AG09319 (cell line): ENCODE measurements around the gene OGDH.
"Not testable (repeated sequence)": the region's sequence is repeated elsewhere in the genome, so short reads cannot be mapped to it uniquely, and the experiment has no call there.

Source experiments
- DNase-seq: peaks from one replicate; pipeline ENCODE4 v3.0.0-alpha.2; 2010; ENCODE audit warnings: low read depth; ENCODE audit errors: extremely low read depth
- TF ChIP-seq, protein P1 (sequence below): IDR thresholded peaks from 2 replicates; pipeline ENCODE4 v1.5.1; 2011; ENCODE audit warnings: low read depth, mild to moderate bottlenecking, inconsistent platforms, low read length, moderate library complexity

Gene OGDH

DNA sequence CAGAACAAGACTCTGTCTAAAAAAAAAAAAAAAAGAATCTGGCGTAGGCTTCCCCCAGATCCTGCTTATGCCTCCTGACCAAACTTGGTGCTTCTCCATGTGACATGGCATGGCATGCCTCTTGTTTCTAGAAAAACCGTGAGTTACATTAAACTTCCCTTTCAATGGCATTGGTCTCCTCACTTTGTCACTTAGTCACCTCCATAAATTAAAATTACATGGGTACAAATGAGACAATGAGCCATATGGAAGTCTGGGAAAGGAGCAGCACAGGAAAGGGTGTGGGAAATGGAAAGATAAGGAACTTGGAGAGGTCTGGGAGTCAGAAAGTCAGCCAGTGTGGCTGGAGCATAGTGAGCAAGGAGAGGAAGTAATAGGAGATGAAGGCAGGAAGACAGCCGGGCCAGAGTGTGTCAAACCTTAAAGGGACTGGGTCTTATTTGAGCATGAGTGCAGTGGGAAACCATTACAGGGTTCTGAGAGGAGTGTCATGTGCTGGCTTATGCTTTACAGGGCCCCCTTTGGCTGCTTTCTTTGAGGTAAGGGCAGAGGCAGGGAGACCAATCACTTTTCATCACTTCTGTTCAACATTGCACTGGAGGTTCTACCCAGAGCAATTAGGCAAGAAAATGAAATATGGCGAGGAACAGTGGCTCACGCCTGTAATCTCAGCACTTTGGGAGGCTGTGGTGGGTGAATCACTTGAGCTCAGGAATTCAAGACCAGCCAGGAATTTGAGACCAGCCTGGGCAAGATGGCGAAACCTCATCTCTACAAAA is 120.9 kb downstream of the OGDH start:
- no peak for DNase-seq
- TF ChIP-seq, protein P1, sequence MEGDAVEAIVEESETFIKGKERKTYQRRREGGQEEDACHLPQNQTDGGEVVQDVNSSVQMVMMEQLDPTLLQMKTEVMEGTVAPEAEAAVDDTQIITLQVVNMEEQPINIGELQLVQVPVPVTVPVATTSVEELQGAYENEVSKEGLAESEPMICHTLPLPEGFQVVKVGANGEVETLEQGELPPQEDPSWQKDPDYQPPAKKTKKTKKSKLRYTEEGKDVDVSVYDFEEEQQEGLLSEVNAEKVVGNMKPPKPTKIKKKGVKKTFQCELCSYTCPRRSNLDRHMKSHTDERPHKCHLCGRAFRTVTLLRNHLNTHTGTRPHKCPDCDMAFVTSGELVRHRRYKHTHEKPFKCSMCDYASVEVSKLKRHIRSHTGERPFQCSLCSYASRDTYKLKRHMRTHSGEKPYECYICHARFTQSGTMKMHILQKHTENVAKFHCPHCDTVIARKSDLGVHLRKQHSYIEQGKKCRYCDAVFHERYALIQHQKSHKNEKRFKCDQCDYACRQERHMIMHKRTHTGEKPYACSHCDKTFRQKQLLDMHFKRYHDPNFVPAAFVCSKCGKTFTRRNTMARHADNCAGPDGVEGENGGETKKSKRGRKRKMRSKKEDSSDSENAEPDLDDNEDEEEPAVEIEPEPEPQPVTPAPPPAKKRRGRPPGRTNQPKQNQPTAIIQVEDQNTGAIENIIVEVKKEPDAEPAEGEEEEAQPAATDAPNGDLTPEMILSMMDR, result no peak

DNA sequence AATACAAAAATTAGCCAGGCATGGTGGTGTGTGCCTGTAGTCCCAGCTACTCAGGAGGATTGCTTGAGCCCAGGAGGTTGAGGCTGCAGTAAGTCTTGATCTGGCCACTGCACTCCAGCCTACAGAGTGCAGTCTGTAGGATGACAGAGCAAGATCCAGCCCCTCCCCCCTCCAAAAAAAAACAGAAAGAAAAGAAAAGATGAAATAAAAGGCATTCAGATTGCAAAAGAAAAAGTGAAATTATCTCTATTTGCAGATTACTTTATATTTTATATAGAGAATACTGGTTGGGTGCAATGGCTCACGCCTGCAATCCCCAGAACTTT is 121.5 kb downstream of the OGDH start:
- DNase-seq, result no peak

DNA sequence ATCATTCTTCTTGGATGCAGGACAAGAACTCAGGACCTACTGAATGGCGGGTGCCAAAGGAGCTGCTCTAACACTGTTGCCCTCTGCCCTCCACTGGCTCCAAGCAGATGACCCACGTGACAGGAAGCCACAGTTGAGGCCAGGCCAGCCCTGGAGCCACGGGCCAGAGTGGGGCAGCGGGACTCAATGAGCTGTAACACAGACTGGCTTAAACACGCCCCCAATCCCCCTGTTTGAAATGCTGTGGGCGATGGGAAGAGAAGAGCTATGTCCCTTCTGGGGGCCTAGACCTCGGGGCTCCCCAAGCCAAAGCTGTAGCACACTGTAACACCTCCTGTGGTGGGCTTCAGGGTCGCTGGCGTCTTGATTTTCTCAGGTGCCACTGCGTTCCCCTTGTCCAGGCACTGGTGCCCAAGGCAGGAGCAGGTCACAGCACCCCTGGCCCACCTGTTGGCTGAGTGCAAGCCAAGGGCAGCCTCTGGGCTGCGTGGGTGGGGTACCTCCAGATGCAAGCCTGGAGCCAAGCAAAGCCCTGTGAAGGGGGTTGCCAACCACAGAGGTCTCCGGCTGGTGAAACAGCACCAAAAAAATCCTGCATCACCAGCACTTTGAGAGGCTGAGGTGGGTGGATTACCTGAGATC is 123.6 kb downstream of the OGDH start:
- DNase-seq, result no peak
- TF ChIP-seq, protein P1, result no peak

More for the DNA sequence above, 121.5 kb downstream of the OGDH start:
- TF ChIP-seq, protein P1, result no peak

DNA sequence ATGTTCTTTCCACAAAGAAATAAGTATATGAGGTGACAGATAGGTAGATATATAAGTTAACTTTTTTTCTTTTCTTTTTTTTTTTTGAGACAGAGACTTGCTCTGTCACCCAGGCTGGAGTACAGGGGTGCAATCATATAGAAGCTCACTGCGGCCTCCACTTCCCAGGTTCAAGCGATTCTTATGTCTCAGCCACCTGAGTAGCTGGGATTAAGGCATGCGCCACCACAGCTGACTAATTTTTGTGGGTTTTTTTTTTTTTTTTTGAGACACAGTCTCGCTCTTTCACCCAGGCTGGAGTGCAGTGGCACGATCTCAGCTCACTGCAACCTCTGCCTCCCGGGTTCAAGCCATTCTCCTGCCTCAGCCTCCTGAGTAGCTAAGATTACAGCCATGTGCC is 126.5 kb downstream of the OGDH start:
- DNase-seq, result not testable (repeated sequence)

DNA sequence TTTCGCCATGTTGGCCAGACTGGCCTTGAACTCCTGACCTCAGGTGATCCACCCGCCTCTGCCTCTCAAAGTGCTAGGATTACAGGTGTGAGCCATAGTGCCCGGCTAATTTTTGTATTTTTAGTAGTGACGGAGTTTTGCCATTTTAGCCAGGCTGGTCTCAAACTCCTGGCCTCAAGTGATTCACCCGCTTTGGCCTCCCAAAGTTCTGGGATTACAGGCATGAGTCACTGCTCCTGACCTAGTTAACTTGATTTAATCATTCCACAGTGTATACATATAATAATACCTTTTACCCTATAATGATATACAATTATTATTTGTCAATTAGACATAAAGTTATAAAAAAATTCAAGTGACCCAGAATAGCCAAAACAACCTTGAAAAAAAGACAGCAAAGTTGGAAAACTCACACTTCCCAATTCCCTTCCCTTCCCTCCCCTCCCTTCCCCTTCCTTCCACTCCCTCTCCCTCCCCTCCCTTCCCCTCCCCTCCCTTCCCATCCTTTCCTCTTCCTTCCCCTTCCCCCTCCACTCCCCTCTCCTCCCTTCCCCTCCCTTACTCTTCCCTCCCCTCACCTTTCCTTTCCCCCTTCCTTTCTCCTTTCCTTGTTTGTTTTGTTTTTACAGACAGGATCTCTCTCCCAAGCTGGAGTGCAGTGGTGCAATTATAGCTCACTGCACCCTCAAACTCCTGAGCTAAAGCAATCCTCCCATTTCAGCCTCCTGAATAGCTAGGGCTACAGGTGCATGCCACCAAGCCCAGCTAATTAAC is 127.5 kb downstream of the OGDH start:
- no peak for DNase-seq

DNA sequence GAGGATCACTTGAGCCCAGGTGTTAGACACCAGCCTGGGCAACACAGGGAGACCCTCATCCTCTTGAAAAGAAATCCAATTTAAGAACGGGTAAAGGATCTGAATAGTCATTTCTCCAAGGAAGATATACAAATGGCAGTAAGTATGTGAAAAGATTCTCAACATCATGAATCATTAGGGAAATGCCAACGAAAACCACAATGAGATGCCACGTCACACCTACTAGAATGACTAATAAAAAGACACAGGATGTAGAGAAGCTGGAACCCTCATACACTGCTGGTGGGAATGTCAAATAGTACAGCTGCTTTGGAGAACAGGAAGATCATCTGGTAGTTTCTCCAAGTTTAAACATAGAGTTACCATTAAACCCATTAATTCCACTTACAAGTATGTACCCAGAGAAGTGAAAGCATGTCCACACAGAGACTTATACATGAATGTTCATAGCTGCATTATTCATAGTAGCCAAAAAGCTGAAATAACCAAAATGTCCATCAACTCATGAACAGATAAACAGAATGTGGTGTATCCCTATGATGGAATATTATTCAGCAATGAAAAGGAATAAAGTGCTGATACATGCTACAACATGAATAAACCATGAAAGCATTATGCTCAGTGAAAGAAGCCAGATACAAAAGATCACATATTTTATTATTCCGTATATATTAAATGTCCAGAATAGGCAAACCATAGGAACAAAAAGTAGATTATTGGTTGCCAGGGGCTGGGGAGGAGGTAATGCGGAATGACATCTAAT is 129.2 kb downstream of the OGDH start:
- DNase-seq, result peak; percentile 75
- TF ChIP-seq, protein P1, result no peak

More for the DNA sequence above, 127.5 kb downstream of the OGDH start:
- TF ChIP-seq, protein P1, result no peak

DNA sequence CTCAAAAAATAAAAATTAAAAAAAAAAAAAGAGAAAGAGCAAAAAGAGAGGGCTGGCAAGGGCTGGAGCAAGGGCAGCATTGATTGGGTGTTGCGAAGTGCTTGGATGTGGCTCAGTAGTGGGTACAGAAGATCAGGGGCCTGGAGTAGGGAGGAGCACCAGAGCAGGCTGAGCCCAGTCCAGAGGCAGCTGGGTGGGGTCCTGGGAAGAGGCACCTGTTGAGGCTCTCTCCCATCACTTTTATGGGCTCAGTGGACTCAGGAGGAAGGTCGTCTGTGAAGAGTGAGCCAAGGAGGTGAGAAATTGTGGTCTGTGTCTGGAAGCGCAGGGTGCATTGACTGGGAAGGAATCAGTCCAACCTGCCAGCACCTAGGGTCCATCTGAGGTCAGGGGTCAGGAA is 130.5 kb downstream of the OGDH start:
- no peak for DNase-seq
- TF ChIP-seq, protein P1, result no peak
